ENCODE results near the gene EXOSC2. TPM values are rescaled to one million over a fixed set of nuclear protein-coding genes. Genes with fewer than 3 reads are reported as not detected.

Gene EXOSC2
- total and polyA plus RNA-seq, 2 of the 13 experiments (the other 11 are each of a cell fraction or from before 2014, with no cell fraction given): 27.5 to 63.8 TPM

DNA sequence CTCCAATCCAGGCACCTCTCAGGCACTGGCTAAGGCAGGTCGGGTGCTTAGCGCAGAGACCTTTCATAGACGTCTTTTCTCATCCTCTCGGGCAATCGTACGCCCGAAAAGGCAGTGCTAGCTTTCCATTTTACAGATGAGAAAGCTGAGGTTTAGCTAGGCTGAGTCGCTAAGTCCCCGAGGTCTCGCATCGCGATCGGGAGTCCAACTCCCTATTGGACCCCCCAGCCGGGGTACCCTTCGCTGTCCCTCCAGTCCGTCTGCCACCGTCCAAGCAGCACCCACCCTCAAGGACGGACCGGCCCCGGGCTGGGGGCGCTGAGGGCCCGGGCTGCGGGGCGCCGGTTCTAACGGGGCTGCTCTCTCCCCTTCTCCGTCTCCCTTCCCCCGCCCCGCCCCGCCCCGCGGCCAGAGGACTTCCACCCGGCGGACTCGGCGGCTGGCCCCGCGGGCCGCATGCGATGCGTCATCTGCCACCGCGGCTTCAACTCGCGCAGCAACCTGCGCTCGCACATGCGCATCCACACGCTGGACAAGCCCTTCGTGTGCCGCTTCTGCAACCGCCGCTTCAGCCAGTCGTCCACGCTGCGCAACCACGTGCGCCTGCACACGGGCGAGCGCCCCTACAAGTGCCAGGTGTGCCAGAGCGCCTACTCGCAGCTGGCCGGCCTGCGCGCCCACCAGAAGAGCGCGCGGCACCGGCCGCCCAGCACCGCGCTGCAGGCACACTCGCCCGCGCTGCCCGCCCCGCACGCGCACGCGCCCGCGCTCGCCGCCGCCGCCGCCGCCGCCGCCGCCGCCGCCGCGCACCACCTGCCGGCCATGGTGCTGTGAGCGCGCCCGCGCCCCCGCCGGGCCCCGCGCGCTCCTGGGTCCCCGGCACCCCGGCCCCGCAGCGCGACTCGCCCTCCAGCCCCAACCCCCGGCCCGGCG lies 12.5 kb upstream of the EXOSC2 start (continued):
- TF ChIP-seq LRRFIP1 (CRISPR knock-in tag; conservative IDR thresholded peaks at IDR 0.05) (no peak), TBP (CRISPR knock-in tag; IDR thresholded peaks at IDR 0.05) (no peak), FOXK2 (IDR thresholded peaks at IDR 0.05) (no peak), IRX3 (CRISPR knock-in tag; IDR thresholded peaks at IDR 0.05; ENCODE audit: borderline replicate concordance, low read depth) (peak; percentile 91), ZSCAN29 (CRISPR knock-in tag; conservative IDR thresholded peaks at IDR 0.05) (no peak), SUZ12 (IDR thresholded peaks at IDR 0.05; ENCODE audit: low read depth, low read length) (no peak), ZNF546 (CRISPR knock-in tag; conservative IDR thresholded peaks at IDR 0.05) (0 out of 2 replicates have a peak, but pooled peaks have one; percentile 58), RORA (CRISPR knock-in tag; IDR thresholded peaks at IDR 0.05) (no peak), HOXA5 (CRISPR knock-in tag; IDR thresholded peaks at IDR 0.05) (peak; percentile 83), ATF7-NPFF (CRISPR knock-in tag; IDR thresholded peaks at IDR 0.05; ENCODE audit: low read depth) (peak; percentile 72; the same call in 1 of the 2 replicates), ZNF160 (CRISPR knock-in tag; IDR thresholded peaks at IDR 0.05) (peak; percentile 73; the same call in 1 of the 2 replicates), ARNT (IDR thresholded peaks at IDR 0.05) (no peak), SMAD3 (CRISPR knock-in tag; IDR thresholded peaks at IDR 0.05) (no peak), ZMAT3 (CRISPR knock-in tag; conservative IDR thresholded peaks at IDR 0.05) (peak; percentile 64; the same call in 1 of the 2 replicates), ZNF772 (CRISPR knock-in tag; IDR thresholded peaks at IDR 0.05) (peak; percentile 77; the same call in 1 of the 2 replicates), PAX8 (CRISPR knock-in tag; IDR thresholded peaks at IDR 0.05; ENCODE audit: borderline replicate concordance) (no peak; the same call in 1 of the 2 replicates), PAWR (CRISPR knock-in tag; IDR thresholded peaks at IDR 0.05; ENCODE audit: borderline replicate concordance) (no peak), NONO (IDR thresholded peaks at IDR 0.05) (no peak), NONO (CRISPR knock-in tag; conservative IDR thresholded peaks at IDR 0.05) (peak; percentile 39; the same call in 1 of the 2 replicates), ZNF766 (CRISPR knock-in tag; IDR thresholded peaks at IDR 0.05; ENCODE audit: borderline replicate concordance) (peak; percentile 83), ZNF335 (CRISPR knock-in tag; IDR thresholded peaks at IDR 0.05) (no peak), ZNF619 (CRISPR knock-in tag; IDR thresholded peaks at IDR 0.05) (no peak), MBNL3 (CRISPR knock-in tag; conservative IDR thresholded peaks at IDR 0.05) (no peak), REXO4 (CRISPR knock-in tag; IDR thresholded peaks at IDR 0.05; ENCODE audit: borderline replicate concordance) (no peak)
- TF ChIP-seq, protein P1, sequence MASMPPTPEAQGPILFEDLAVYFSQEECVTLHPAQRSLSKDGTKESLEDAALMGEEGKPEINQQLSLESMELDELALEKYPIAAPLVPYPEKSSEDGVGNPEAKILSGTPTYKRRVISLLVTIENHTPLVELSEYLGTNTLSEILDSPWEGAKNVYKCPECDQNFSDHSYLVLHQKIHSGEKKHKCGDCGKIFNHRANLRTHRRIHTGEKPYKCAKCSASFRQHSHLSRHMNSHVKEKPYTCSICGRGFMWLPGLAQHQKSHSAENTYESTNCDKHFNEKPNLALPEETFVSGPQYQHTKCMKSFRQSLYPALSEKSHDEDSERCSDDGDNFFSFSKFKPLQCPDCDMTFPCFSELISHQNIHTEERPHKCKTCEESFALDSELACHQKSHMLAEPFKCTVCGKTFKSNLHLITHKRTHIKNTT (CRISPR knock-in tag; IDR thresholded peaks at IDR 0.05): no peak
- TF ChIP-seq, protein P2, sequence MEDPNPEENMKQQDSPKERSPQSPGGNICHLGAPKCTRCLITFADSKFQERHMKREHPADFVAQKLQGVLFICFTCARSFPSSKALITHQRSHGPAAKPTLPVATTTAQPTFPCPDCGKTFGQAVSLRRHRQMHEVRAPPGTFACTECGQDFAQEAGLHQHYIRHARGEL (CRISPR knock-in tag; IDR thresholded peaks at IDR 0.05): no peak; the same call in 1 of the 2 replicates
